GM11168 (cell line): ENCODE results near the gene DALRD3.

Experiments
- in situ Hi-C: fragments of 300-500 bp; cut with MboI; formaldehyde crosslinking; loops from one replicate; pipeline ENCODE4 v1.12.0; 2022; ENCODE audit warnings: low sequenced_read_pairs; ENCODE audit not compliant: unreplicated experiment

DALRD3 gene

GRCh38 chr3:49017971-49018706 lies at the start of gene DALRD3:
Gene DALRD3 (minus strand): TSS chr3:49018580. CDS start chr3:49018564, 16 bp downstream.
- in situ Hi-C loops, result no loop called here

- in situ Hi-C loops, result no loop called here
Observed at GRCh38 chr3:49058011-49058410, 39.6 kb upstream of the DALRD3 start.

GRCh38 chr3:49057268-49057667 lies 38.9 kb upstream of the DALRD3 start:
- in situ Hi-C loops, result no loop called here

- in situ Hi-C loops, result no loop called here
Observed at GRCh38 chr3:49054344-49054862, 36.0 kb upstream of the DALRD3 start.

GRCh38 chr3:49053543-49053942 lies 35.2 kb upstream of the DALRD3 start:
- in situ Hi-C loops, result no loop called here

- in situ Hi-C loops, result no loop called here
Observed at GRCh38 chr3:49035281-49035680, 16.9 kb upstream of the DALRD3 start.

- in situ Hi-C loops, result no loop called here
Observed at GRCh38 chr3:49034650-49035049, 16.3 kb upstream of the DALRD3 start.

- in situ Hi-C loops, result no loop called here
Observed at GRCh38 chr3:49032646-49033304, 14.4 kb upstream of the DALRD3 start.

GRCh38 chr3:49030321-49030720 lies 11.9 kb upstream of the DALRD3 start:
- in situ Hi-C loops, result no loop called here

- in situ Hi-C loops, result no loop called here
Observed at GRCh38 chr3:49029563-49029884, 11.1 kb upstream of the DALRD3 start.

GRCh38 chr3:49028673-49029562 lies 10.5 kb upstream of the DALRD3 start, which contains the start of gene IMPDH2:
Gene IMPDH2 (minus strand): TSS chr3:49029398. CDS start chr3:49029350, 48 bp downstream.
- in situ Hi-C loops, result no loop called here

GRCh38 chr3:49028298-49028672 lies 9.9 kb upstream of the DALRD3 start:
- in situ Hi-C loops, result no loop called here

GRCh38 chr3:49027634-49028033 lies 9.3 kb upstream of the DALRD3 start:
- in situ Hi-C loops, result no loop called here

GRCh38 chr3:49026536-49026935 lies 8.2 kb upstream of the DALRD3 start:
- in situ Hi-C loops, result no loop called here

- in situ Hi-C loops, result no loop called here
Observed at GRCh38 chr3:49025793-49026520, 7.6 kb upstream of the DALRD3 start.

GRCh38 chr3:49025005-49025792 lies 6.8 kb upstream of the DALRD3 start:
- in situ Hi-C loops, result no loop called here

- in situ Hi-C loops, result no loop called here
Observed at GRCh38 chr3:49024449-49024848, 6.1 kb upstream of the DALRD3 start.

GRCh38 chr3:49023775-49024174 lies 5.4 kb upstream of the DALRD3 start:
- in situ Hi-C loops, result no loop called here

GRCh38 chr3:49022688-49023171 lies 4.3 kb upstream of the DALRD3 start:
- in situ Hi-C loops, result no loop called here
